ENCODE results near the gene SWAP70. TPM values are rescaled to one million over a fixed set of nuclear protein-coding genes. Genes with fewer than 3 reads are reported as not detected.

SWAP70 gene
- total and polyA plus RNA-seq, 10 of the 15 experiments (the other 5 are each of a cell fraction or from before 2014, with no cell fraction given) = 20.6 to 62.4 (median 41.7) TPM

DNA sequence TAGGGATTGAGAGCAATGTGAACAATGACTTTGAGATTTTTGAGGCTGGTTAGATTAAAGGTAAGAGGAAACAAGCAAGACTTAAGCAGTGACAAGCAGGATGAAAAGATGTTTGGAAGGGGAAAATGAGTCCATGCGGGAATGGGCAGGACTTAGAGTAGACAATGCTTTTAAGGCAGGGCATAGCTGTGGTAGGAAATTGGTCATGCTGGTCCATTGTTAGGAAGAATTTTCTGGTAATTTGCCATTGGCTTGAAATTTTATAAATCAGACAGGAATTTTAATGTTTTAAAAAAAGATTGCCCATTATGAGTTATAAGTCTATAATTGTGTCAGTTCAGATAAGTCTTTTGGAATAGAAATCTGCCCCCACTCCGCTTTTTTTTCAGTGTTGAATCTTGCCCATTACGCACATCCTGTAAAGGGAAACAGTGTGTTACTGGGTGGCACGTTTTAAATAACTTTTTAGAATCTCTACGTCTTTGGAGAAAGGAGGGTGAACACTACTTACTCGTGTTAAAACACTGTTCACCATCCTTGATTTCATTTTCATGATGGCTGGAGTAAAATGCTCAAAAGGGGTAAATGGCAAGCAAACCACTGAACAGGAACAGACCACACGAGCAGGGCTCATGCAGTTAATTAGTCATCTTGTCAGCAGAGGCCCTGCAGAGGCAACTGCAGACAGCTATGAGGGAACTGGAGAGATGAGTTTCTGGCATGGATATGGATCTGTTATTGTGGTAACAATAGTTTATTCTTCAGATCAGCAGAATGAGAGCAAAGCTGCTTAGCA is 25.0 kb downstream of the SWAP70 start (continued):
- TF ChIP-seq ASH2L (IDR thresholded peaks at IDR 0.05; ENCODE audit: borderline replicate concordance, low read depth) (0 out of 2 replicates have a peak, but pooled peaks have one; percentile 29), TAF1 (IDR thresholded peaks at IDR 0.05; ENCODE audit: borderline replicate concordance, low read depth, low read length) (peak; percentile 59; the same call in 1 of the 2 replicates), FOXM1 (IDR thresholded peaks at IDR 0.05; ENCODE audit: low read depth, low read length) (0 out of 2 replicates have a peak, but pooled peaks have one; percentile 55), CBX5 (IDR thresholded peaks at IDR 0.05; ENCODE audit: low read depth) (peak; percentile 89), EED (IDR thresholded peaks at IDR 0.05; ENCODE audit: low read depth) (peak; percentile 77), CBFB (IDR thresholded peaks at IDR 0.05; ENCODE audit: low read depth) (peak; percentile 64; the same call in 1 of the 2 replicates), PML (IDR thresholded peaks at IDR 0.05; ENCODE audit: low read length) (peak; percentile 56; the same call in 1 of the 2 replicates), RUNX3 (IDR thresholded peaks at IDR 0.05; ENCODE audit: low read length) (peak; percentile 95), HDAC6 (IDR thresholded peaks at IDR 0.05; ENCODE audit: unreplicated experiment) (no peak)
- TF ChIP-seq, protein P1, sequence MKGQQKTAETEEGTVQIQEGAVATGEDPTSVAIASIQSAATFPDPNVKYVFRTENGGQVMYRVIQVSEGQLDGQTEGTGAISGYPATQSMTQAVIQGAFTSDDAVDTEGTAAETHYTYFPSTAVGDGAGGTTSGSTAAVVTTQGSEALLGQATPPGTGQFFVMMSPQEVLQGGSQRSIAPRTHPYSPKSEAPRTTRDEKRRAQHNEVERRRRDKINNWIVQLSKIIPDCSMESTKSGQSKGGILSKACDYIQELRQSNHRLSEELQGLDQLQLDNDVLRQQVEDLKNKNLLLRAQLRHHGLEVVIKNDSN (IDR thresholded peaks at IDR 0.05; ENCODE audit: borderline replicate concordance, extremely low read length, insufficient read depth, low read depth, low read length) = no peak

DNA sequence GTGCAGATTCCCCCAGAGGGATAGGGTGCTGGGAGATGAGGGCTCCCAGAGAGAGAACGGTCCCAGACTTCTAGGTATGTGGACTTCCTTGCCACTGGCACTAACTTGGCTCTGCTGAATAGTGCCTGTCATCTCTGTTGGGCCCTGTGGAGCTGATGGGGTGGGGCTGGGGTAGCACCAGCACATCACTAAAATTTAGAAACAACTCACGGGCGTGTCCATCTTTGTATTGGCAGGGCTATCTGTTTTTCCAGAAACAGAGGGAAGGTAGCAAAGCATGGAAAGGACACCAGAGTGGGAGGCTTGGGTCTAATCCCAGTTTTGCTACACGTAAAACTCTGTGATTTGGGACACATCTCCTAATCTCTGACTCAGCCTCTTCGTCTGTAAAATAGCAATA is 25.8 kb downstream of the SWAP70 start:
- CTCF ChIA-PET = interaction anchor here (0.7 to 5.4 kb wide), 9 partner anchors 8 to 608 kb away, joined by 3 to 26 read pairs (median 4); no protein-coding TSS in a partner anchor
- H2AFZ ChIP-seq (ENCODE audit: control insufficient read depth, low read depth, low read length) = no peak overlapping the region
- H3K4me2 ChIP-seq (ENCODE audit: control insufficient read depth, insufficient read depth) = peak overlapping the region; percentile 82
- ATAC-seq = peak; percentile 39
- FAIRE-seq = no peak
- in situ Hi-C loops (cut with MboI) = no loop called here
- SMC1A ChIA-PET (ENCODE audit: uncharacterized antibody, unreplicated experiment) = interaction anchor here (0.8 to 5.5 kb wide), 13 partner anchors 8 to 88 kb away, joined by 3 to 52 read pairs (median 6); no protein-coding TSS in a partner anchor
- H3K9me3 ChIP-seq (replicated peaks; ENCODE audit: control insufficient read depth, insufficient read depth, low read length) = no peaks in the 10 kb centered on the region
- POLR2A ChIA-PET = interaction anchor here (1.1 to 1.6 kb wide), 4 partner anchors 8 to 56 kb away, joined by 4 to 9 read pairs (median 4); no protein-coding TSS in a partner anchor
- H3K27me3 ChIP-seq (replicated peaks in 1 of 2; ENCODE audit: control insufficient read depth in 2 of 2, insufficient read depth in 2 of 2, low read length in 1 of 2) = no peaks in the 10 kb centered on the region
- DNase-seq (ENCODE audit: low read depth, low spot score) = no peak
- RAD21 ChIA-PET (ENCODE audit: unreplicated experiment) = interaction anchor here (1.2 to 2.1 kb wide), 5 partner anchors 8 to 88 kb away, joined by 3 to 7 read pairs (median 5); no protein-coding TSS in a partner anchor
- H3K27ac ChIP-seq (ENCODE audit: control insufficient read depth, insufficient read depth) = peak overlapping the region; percentile 81
- H4K20me1 ChIP-seq (ENCODE audit: control insufficient read depth, insufficient read depth) = no peaks in the 10 kb centered on the region
- intact Hi-C loops (cut with micrococcal nuclease; ENCODE audit: unreplicated experiment) = loop anchor here (5.0 kb wide), 1 partner anchor 77 kb away; no protein-coding TSS in a partner anchor
- peaks cover 85% of the 10 kb centered on the region for H3K79me2 ChIP-seq (ENCODE audit: control insufficient read depth, insufficient read depth, low read length)
- H3K4me1 ChIP-seq (ENCODE audit: control insufficient read depth, insufficient read depth, low read length) = peaks cover 48% of the 10 kb centered on the region
- WGBS (ENCODE audit: insufficient coverage, insufficient replicate concordance, low lambda C conversion rate, missing lambda C conversion rate) = 30% methylated on average over 5 of the region's 5 CpGs
- peak overlapping the region; percentile 63; the same call in 1 of the 2 replicates for H3K9ac ChIP-seq (ENCODE audit: control insufficient read depth, insufficient read depth, low read length)
- no TSS peak for BruUV-seq (replicated peaks)
- H3K36me3 ChIP-seq (ENCODE audit: control insufficient read depth in 2 of 2, insufficient read depth in 2 of 2, low read length in 1 of 2) = peaks cover 0 to 13% of the 10 kb centered on the region in 2 experiments; a peak in 2 of 4 replicates
- peak overlapping the region; percentile 51 for H3K4me3 ChIP-seq
- TF ChIP-seq, protein P2, sequence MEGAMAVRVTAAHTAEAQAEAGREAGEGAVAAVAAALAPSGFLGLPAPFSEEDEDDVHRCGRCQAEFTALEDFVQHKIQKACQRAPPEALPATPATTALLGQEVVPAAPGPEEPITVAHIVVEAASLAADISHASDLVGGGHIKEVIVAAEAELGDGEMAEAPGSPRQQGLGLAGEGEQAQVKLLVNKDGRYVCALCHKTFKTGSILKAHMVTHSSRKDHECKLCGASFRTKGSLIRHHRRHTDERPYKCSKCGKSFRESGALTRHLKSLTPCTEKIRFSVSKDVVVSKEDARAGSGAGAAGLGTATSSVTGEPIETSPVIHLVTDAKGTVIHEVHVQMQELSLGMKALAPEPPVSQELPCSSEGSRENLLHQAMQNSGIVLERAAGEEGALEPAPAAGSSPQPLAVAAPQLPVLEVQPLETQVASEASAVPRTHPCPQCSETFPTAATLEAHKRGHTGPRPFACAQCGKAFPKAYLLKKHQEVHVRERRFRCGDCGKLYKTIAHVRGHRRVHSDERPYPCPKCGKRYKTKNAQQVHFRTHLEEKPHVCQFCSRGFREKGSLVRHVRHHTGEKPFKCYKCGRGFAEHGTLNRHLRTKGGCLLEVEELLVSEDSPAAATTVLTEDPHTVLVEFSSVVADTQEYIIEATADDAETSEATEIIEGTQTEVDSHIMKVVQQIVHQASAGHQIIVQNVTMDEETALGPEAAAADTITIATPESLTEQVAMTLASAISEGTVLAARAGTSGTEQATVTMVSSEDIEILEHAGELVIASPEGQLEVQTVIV (IDR thresholded peaks at IDR 0.05; ENCODE audit: borderline replicate concordance, partially characterized antibody) = no peak
- TF ChIP-seq BMI1 (IDR thresholded peaks at IDR 0.05; ENCODE audit: borderline replicate concordance) (no peak), LARP7 (IDR thresholded peaks at IDR 0.05) (no peak), EGR1 (IDR thresholded peaks at IDR 0.05; ENCODE audit: borderline replicate concordance in 1 of 2, low read depth in 2 of 2, low read length in 2 of 2) (no peak), ZBED1 (IDR thresholded peaks at IDR 0.05; ENCODE audit: borderline replicate concordance) (no peak), RFX5 (IDR thresholded peaks at IDR 0.05; ENCODE audit: low read depth, low read length) (no peak)

Data from GM12878 (cell line).